Glutamatergic neuron (in vitro differentiated cells): ENCODE results near the gene RPS6KC1. TPM values are rescaled to one million over a fixed set of nuclear protein-coding genes. Genes with fewer than 3 reads are reported as not detected.

Experiments
- DNase-seq: peaks from one replicate; pipeline ENCODE4 v3.0.0; 2022
- H3K27ac Mint-ChIP-seq: one replicate; pipeline ENCODE4 v1.8.0; 2020; ENCODE audit warnings: mild to moderate bottlenecking, mixed read lengths, inconsistent platforms; ENCODE audit not compliant: unreplicated experiment
- H3K27me3 Mint-ChIP-seq: one replicate; pipeline ENCODE4 v1.8.0; 2020; ENCODE audit warnings: mild to moderate bottlenecking, moderate library complexity, mixed read lengths, inconsistent platforms; ENCODE audit not compliant: unreplicated experiment
- H3K36me3 Mint-ChIP-seq: one replicate; pipeline ENCODE4 v1.8.0; 2020; ENCODE audit warnings: mild to moderate bottlenecking, mixed read lengths, inconsistent platforms; ENCODE audit not compliant: unreplicated experiment
- H3K4me1 Mint-ChIP-seq: one replicate; pipeline ENCODE4 v1.8.0; 2020; ENCODE audit warnings: mild to moderate bottlenecking, low read depth, mixed read lengths, inconsistent platforms; ENCODE audit not compliant: unreplicated experiment
- H3K4me3 Mint-ChIP-seq: one replicate; pipeline ENCODE4 v1.8.0; 2020; ENCODE audit warnings: mild to moderate bottlenecking, mixed read lengths, inconsistent platforms; ENCODE audit not compliant: unreplicated experiment
- H3K9me3 Mint-ChIP-seq: one replicate; pipeline ENCODE4 v1.8.0; 2020; ENCODE audit warnings: mild to moderate bottlenecking, moderate library complexity, mixed read lengths, inconsistent platforms; ENCODE audit not compliant: unreplicated experiment
- total RNA-seq: library from RNA; stranded (reverse); fragmentation: NEBNext Ultra II Directional; extraction: Animal tissue kit (Norgen Biotek cat#: 25700); gene quantifications from one replicate; pipeline ENCODE4 v1.2.1, GENCODE V29; 2021; ENCODE audit not compliant: unreplicated experiment
- TF ChIP-seq, protein P1 (sequence below): fragments of 200-600 bp; sonication (generic); IDR thresholded peaks from one replicate; pipeline ENCODE4 v1.5.0; 2021; ENCODE audit not compliant: partially characterized antibody, unreplicated experiment

RPS6KC1 gene
- total RNA-seq, 1 donor from 2014 or later = 23.9 TPM

DNA sequence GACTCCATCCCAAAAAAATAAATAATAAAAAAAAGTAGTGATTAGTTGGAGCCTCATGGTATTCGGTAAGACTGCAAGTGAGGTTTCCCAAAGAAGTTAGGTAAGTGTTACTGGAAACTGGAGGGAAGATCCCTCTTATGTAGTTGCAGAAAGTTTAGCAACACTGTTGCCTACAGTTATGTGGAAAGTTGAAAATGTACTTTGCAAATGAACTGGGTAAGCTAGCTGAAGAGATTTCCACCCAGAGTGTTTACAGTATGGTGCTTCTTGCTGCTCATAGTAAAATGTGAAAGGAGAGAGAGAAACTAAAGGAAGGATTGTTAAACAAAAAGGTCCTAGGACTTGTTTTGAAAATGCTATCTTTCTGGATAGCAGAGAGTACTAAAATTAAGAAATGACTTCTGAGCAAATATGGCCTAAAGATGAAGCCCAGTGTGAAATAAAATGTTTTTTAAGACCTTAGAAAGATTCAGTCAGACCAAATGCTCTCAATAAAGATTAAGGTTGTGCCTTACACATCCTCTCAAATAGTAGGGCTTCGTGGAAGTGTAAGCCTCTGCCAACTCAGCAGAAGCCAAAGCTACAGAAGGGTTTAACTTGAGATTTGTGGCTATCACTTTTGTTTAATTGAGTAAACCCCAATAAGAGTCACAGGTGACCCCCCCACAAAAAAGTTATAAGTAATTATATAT is 31.5 kb downstream of the RPS6KC1 start:
- TF ChIP-seq, protein P1, sequence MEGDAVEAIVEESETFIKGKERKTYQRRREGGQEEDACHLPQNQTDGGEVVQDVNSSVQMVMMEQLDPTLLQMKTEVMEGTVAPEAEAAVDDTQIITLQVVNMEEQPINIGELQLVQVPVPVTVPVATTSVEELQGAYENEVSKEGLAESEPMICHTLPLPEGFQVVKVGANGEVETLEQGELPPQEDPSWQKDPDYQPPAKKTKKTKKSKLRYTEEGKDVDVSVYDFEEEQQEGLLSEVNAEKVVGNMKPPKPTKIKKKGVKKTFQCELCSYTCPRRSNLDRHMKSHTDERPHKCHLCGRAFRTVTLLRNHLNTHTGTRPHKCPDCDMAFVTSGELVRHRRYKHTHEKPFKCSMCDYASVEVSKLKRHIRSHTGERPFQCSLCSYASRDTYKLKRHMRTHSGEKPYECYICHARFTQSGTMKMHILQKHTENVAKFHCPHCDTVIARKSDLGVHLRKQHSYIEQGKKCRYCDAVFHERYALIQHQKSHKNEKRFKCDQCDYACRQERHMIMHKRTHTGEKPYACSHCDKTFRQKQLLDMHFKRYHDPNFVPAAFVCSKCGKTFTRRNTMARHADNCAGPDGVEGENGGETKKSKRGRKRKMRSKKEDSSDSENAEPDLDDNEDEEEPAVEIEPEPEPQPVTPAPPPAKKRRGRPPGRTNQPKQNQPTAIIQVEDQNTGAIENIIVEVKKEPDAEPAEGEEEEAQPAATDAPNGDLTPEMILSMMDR = no peak
- H3K27me3 Mint-ChIP-seq = no peaks in the 10 kb centered on the region
- H3K4me1 Mint-ChIP-seq = no peaks in the 10 kb centered on the region
- no peak overlapping the region for H3K4me3 Mint-ChIP-seq
- no peak overlapping the region for H3K27ac Mint-ChIP-seq
- H3K9me3 Mint-ChIP-seq = no peaks in the 10 kb centered on the region
- H3K36me3 Mint-ChIP-seq = peaks cover 12% of the 10 kb centered on the region
- no peak for DNase-seq

DNA sequence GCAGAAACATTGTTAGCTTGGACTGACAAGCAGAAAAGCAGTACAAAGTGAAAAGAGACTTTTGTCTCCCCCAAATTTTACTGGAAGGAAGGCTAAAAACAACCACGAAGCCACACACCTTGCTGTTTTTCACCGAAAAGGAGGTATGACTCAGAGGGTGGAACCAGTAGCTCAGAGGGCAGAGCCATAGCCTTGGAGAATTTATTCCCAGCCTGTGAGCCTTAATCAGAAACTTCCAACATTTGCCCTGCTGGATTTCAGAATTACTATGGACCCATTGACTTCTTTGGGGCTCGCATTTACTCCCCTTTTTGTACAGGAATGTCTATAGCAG is 32.0 kb downstream of the RPS6KC1 start:
- TF ChIP-seq, protein P1 = no peak
- peaks cover 12% of the 10 kb centered on the region for H3K36me3 Mint-ChIP-seq
- H3K4me1 Mint-ChIP-seq = no peaks in the 10 kb centered on the region
- no peak overlapping the region for H3K4me3 Mint-ChIP-seq
- H3K9me3 Mint-ChIP-seq = no peaks in the 10 kb centered on the region
- no peak overlapping the region for H3K27ac Mint-ChIP-seq
- no peak for DNase-seq
- H3K27me3 Mint-ChIP-seq = no peaks in the 10 kb centered on the region

DNA sequence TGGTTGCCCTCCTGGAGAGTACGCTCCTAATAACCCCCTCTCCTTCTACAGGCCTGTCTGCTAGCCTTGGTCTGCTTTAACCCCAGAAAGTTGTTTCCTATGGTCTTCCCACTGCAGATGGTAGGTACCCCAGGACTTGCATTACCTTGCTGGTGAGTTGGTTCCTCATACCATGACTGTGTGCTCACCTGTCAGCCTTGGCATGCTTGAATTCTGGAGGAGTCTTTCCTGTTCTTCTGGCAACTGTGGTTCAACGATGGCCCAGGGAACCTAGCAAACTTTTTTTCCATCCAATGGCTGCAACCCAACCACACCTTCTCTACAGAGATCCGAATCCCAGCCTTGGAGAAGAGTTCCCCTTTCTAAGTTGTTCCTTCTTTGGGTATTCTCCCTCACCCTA is 36.9 kb downstream of the RPS6KC1 start:
- no peak overlapping the region for H3K4me3 Mint-ChIP-seq
- no peak for DNase-seq
- H3K4me1 Mint-ChIP-seq = no peaks in the 10 kb centered on the region
- no peaks in the 10 kb centered on the region for H3K9me3 Mint-ChIP-seq
- TF ChIP-seq, protein P1 = no peak
- peaks cover 12% of the 10 kb centered on the region for H3K36me3 Mint-ChIP-seq
- H3K27ac Mint-ChIP-seq = no peak overlapping the region
- H3K27me3 Mint-ChIP-seq = no peaks in the 10 kb centered on the region

DNA sequence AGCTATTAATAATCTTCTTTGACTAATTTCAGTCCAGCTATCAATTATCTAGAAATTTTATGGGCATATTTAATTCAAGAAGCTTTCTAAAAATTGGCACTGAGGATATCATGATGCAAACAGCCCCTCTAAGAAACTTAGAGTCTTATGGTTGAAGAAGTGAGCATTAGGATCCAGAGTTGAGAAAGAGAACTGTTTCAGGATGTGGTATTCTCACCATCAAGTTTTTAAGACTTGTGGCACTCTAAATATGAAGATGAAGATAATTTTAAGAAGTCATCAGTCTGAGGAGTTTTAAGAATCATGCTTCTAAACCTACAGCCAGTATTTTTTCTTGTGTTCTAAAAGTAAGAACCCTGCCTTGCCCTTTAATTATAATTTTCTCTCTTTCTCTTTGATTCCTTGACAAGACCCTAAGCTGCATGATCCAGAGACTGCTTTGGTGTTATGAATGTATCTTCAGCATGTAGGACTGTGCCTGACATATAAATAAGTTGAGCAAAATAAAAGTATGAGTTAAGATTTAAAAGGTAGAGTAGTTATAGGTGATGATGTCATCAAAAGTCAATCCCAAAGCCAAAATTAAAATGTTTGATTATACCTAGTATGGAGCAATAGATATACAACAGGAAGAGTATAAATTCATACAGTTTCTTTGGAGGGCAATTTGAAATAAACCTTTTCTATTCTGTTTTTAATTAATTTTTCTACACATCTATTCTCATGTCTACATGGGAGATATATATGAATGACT is 39.1 kb downstream of the RPS6KC1 start:
- Mint-ChIP-seq H3K27me3 (no peaks in the 10 kb centered on the region), H3K4me1 (no peaks in the 10 kb centered on the region), H3K9me3 (no peaks in the 10 kb centered on the region), H3K4me3 (no peak overlapping the region), H3K36me3 (peaks cover 5% of the 10 kb centered on the region), H3K27ac (no peak overlapping the region)
- no peak for DNase-seq
- TF ChIP-seq, protein P1 = no peak

DNA sequence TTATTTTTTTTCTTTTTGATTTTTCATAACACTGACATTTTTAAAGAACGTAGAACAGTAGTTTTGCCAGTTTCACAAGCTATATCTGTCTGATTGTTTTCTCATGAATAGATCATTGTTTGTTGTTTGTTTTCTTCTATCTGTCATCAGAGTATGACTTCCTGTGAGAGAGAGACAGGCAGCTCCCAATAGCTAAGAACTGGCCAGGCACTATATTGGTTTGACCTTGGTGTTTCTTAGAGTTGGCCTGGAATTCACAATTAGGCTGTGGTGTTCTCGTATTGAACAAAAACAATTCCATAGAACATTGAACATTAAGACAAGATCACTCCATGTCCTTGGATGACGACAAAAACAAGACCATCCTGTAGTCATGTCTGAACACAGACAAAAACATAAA is 43.4 kb downstream of the RPS6KC1 start:
- Mint-ChIP-seq H3K27ac (no peak overlapping the region), H3K36me3 (peaks cover 6% of the 10 kb centered on the region), H3K27me3 (no peaks in the 10 kb centered on the region), H3K4me1 (no peaks in the 10 kb centered on the region), H3K9me3 (no peaks in the 10 kb centered on the region), H3K4me3 (no peak overlapping the region)
- no peak for DNase-seq
- TF ChIP-seq, protein P1 = no peak
